H1 (cell line): ENCODE results near the gene ZNF836. TPM values are rescaled to one million over a fixed set of nuclear protein-coding genes. Genes with fewer than 3 reads are reported as not detected.
"Not testable (repeated sequence)": the region's sequence is repeated elsewhere in the genome, so short reads cannot be mapped to it uniquely, and the experiment has no call there.

ENCODE experiments used
- CTCF ChIA-PET: fragments of 300-600 bp; sonication (Branson Sonifier 250); formaldehyde crosslinking; loops from one replicate; lab custom pipeline; 2021; ENCODE audit not compliant: partially characterized antibody; lab: Charles Lee
- POLR2A ChIA-PET: fragments of 300-600 bp; sonication (Branson Sonifier 250); formaldehyde crosslinking; loops from one replicate; lab custom pipeline; 2021; ENCODE audit warnings: inconsistent platforms; ENCODE audit not compliant: partially characterized antibody; lab: Charles Lee
- DNase-seq, 2 experiments: peaks; one replicate each; pipeline versions ENCODE4 v3.0.0 to v3.0.0-alpha.2; 2010 to 2022; ENCODE audit warnings: low spot score in 2 of 2, low read depth in 1 of 2, mixed read lengths in 1 of 2
- FAIRE-seq: peaks from 2 replicates; lab custom pipeline; 2011; peaks lifted over from hg19 to GRCh38; lab: Jason Lieb, UNC
- H2AFZ ChIP-seq: 2 replicates; pipeline ENCODE4 v1.8.1; 2012; ENCODE audit warnings: low read length, inconsistent platforms
- H2AK5ac ChIP-seq: 2 replicates; pipeline ENCODE4 v1.6.1; 2013; ENCODE audit warnings: low read depth, low read length
- H2BK120ac ChIP-seq: replicated peaks from 2 replicates; pipeline ENCODE3; 2013; ENCODE audit warnings: low read depth, low read length, inconsistent platforms
- H2BK12ac ChIP-seq: 2 replicates; pipeline ENCODE4 v1.6.1; 2013; ENCODE audit warnings: low read depth, low read length
- H2BK15ac ChIP-seq: 2 replicates; pipeline ENCODE4 v1.6.1; 2013; ENCODE audit warnings: low read length
- H2BK20ac ChIP-seq: 2 replicates; pipeline ENCODE4 v1.6.1; 2013; ENCODE audit warnings: low read length
- H2BK5ac ChIP-seq: 2 replicates; pipeline ENCODE4 v1.6.1; 2013; ENCODE audit warnings: low read depth, low read length
- H3K14ac ChIP-seq: 2 replicates; pipeline ENCODE4 v1.6.1; 2013; ENCODE audit warnings: inconsistent platforms; ENCODE audit not compliant: insufficient read length
- H3K18ac ChIP-seq: 2 replicates; pipeline ENCODE4 v1.6.1; 2013; ENCODE audit warnings: low read length; ENCODE audit errors: extremely low read depth
- H3K23ac ChIP-seq: 2 replicates; pipeline ENCODE4 v1.6.1; 2013; ENCODE audit warnings: inconsistent platforms; ENCODE audit not compliant: insufficient read length
- H3K23me2 ChIP-seq: 2 replicates; pipeline ENCODE4 v1.6.1; 2013; ENCODE audit warnings: low read depth, low read length
- H3K27ac ChIP-seq: 2 replicates; pipeline ENCODE4 v1.6.1; 2011; ENCODE audit warnings: low read depth, low read length, inconsistent platforms
- H3K27me3 ChIP-seq, 4 experiments: replicated peaks in 1 of 4; 1 replicate in 1 of 4; 2 replicates in 3 of 4; pipeline versions ENCODE4 v1.6.1 to v1.8.1; 2011 to 2013; ENCODE audit warnings: low read length in 3 of 4, mild to moderate bottlenecking in 3 of 4, inconsistent platforms in 2 of 4, mixed read lengths in 2 of 4, moderate library complexity in 1 of 4; ENCODE audit not compliant: control insufficient read depth in 3 of 4, insufficient read depth in 3 of 4; ENCODE audit errors: extremely low read depth in 1 of 4
- H3K36me3 ChIP-seq, 4 experiments: 2 replicates each; pipeline versions ENCODE4 v1.6.1 to v1.8.1; 2011 to 2013; ENCODE audit warnings: mild to moderate bottlenecking in 4 of 4, low read length in 3 of 4, moderate library complexity in 2 of 4, control low read depth in 1 of 4, inconsistent platforms in 1 of 4; ENCODE audit not compliant: insufficient read depth in 4 of 4, control insufficient read depth in 2 of 4
- H3K4ac ChIP-seq: replicated peaks from 2 replicates; pipeline ENCODE3; 2013; ENCODE audit warnings: low read length, low read depth, mixed read lengths, inconsistent platforms; ENCODE audit not compliant: insufficient read length
- H3K4me1 ChIP-seq, 4 experiments: replicated peaks in 1 of 4; 1 replicate in 1 of 4; 2 replicates in 3 of 4; pipeline versions ENCODE4 v1.6.1 to v1.8.1; 2011 to 2013; ENCODE audit warnings: low read length in 3 of 4, inconsistent platforms in 2 of 4, mixed read lengths in 1 of 4; ENCODE audit not compliant: insufficient read depth in 4 of 4, control insufficient read depth in 3 of 4
- H3K4me2 ChIP-seq, 2 experiments: 2 replicates each; pipeline versions ENCODE4 v1.6.1 to v1.8.1; 2011 to 2013; ENCODE audit warnings: low read depth in 2 of 2, low read length in 2 of 2, control low read depth in 1 of 2, inconsistent platforms in 1 of 2, mild to moderate bottlenecking in 1 of 2; ENCODE audit not compliant: insufficient read depth in 1 of 2
- H3K4me3 ChIP-seq, 4 experiments: fragments of 200-600, 300-600 bp in 1 of 4; sonication (generic), shearing (Covaris generic), sonication (Bioruptor Twin) in 1 of 4; 2 replicates each; pipeline versions ENCODE4 v1.5.1 to v1.8.1; 2011 to 2016; ENCODE audit warnings: low read length in 4 of 4, low read depth in 3 of 4, control low read depth in 2 of 4, inconsistent platforms in 2 of 4, mild to moderate bottlenecking in 2 of 4, mixed read lengths in 1 of 4, moderate library complexity in 1 of 4; ENCODE audit not compliant: insufficient read depth in 2 of 4; ENCODE audit errors: extremely low read depth in 1 of 4
- H3K56ac ChIP-seq: replicated peaks from 2 replicates; pipeline ENCODE3; 2013; ENCODE audit warnings: low read depth, mild to moderate bottlenecking, mixed read lengths, low read length, inconsistent platforms; ENCODE audit not compliant: insufficient read length
- H3K79me1 ChIP-seq: 2 replicates; pipeline ENCODE4 v1.6.1; 2013; ENCODE audit warnings: low read depth, low read length, control low read depth
- H3K79me2 ChIP-seq, 2 experiments: 2 replicates each; pipeline versions ENCODE4 v1.6.1 to v1.8.1; 2012 to 2013; ENCODE audit warnings: low read length in 2 of 2, mild to moderate bottlenecking in 2 of 2, inconsistent platforms in 1 of 2; ENCODE audit not compliant: insufficient read depth in 2 of 2, control insufficient read depth in 1 of 2
- H3K9ac ChIP-seq, 4 experiments: replicated peaks in 1 of 4; 1 replicate in 1 of 4; 2 replicates in 3 of 4; pipeline versions ENCODE4 v1.6.1 to v1.8.1; 2011 to 2013; ENCODE audit warnings: low read depth in 3 of 4, low read length in 3 of 4, control low read depth in 2 of 4, mild to moderate bottlenecking in 2 of 4, moderate library complexity in 2 of 4, inconsistent platforms in 1 of 4; ENCODE audit errors: extremely low read depth in 1 of 4
- H3K9me3 ChIP-seq, 2 experiments: 2 replicates each; pipeline versions ENCODE4 v1.6.1 to v1.8.1; 2012 to 2013; ENCODE audit warnings: mild to moderate bottlenecking in 2 of 2, moderate library complexity in 2 of 2, control low read depth in 1 of 2, inconsistent platforms in 1 of 2, low read depth in 1 of 2, low read length in 1 of 2, mixed read lengths in 1 of 2; ENCODE audit not compliant: insufficient read depth in 2 of 2
- H4K20me1 ChIP-seq, 2 experiments: replicated peaks in 1 of 2; 2 replicates each; pipeline versions ENCODE3 to v1.8.1; 2011 to 2013; ENCODE audit warnings: inconsistent platforms in 2 of 2, low read length in 2 of 2, mild to moderate bottlenecking in 1 of 2; ENCODE audit not compliant: insufficient read depth in 2 of 2, control insufficient read depth in 1 of 2
- H4K5ac ChIP-seq: 2 replicates; pipeline ENCODE4 v1.6.1; 2013; ENCODE audit warnings: low read length, low read depth, mixed read lengths, inconsistent platforms; ENCODE audit not compliant: insufficient read length
- H4K8ac ChIP-seq: 2 replicates; pipeline ENCODE4 v1.8.0; 2013; ENCODE audit warnings: mild to moderate bottlenecking, moderate library complexity, low read length, inconsistent platforms; ENCODE audit not compliant: insufficient read depth; ENCODE audit errors: extremely low read depth
- H4K91ac ChIP-seq: replicated peaks from 2 replicates; pipeline ENCODE3; 2013; ENCODE audit warnings: low read length, mixed read lengths, inconsistent platforms; ENCODE audit not compliant: insufficient read length
- WGBS, 2 experiments: shearing (Covaris generic) in 1 of 2; methylation state at CpG; one replicate each; pipeline versions ENCODE4 v1.1.6 to v1.1.7; 2013 to 2015; ENCODE audit warnings: low lambda C conversion rate in 2 of 2, mixed read lengths in 2 of 2, inconsistent platforms in 1 of 2, low coverage in 1 of 2, missing lambda C conversion rate in 1 of 2; ENCODE audit not compliant: insufficient replicate concordance in 2 of 2, insufficient coverage in 1 of 2, insufficient read length in 1 of 2; ENCODE audit errors: extremely low coverage in 1 of 2, missing lambda C conversion rate in 1 of 2; 5-methylcytosine and 5-hydroxymethylcytosine counted together
- polyA plus RNA-seq, 7 experiments: library from polyadenylated mRNA; depleted of rRNA in 3 of 7; stranded (reverse) in 5 of 7; unstranded in 2 of 7; fragments of >200 nt in 5 of 7; fragments of 200-250 nt in 2 of 7; gene quantifications; 1 replicate in 5 of 7; 2 replicates in 1 of 7; 4 replicates in 1 of 7; pipeline versions ENCODE4 v1.2.1 to v1.2.3, GENCODE V29; 2011 to 2013; ENCODE audit warnings: missing spikeins in 2 of 7, mixed read lengths in 2 of 7
- total RNA-seq: library from RNA; stranded (reverse); fragmentation: NEBNext Ultra II Directional; extraction: Animal tissue kit (Norgen Biotek cat#: 25700); gene quantifications from 2 replicates; pipeline ENCODE4 v1.2.1, GENCODE V29; 2021

The ZNF836 gene
- total and polyA plus RNA-seq, 2 of the 8 experiments (the other 6 are each of a cell fraction or from before 2014, with no cell fraction given) = 5.6 to 27.2 TPM

DNA sequence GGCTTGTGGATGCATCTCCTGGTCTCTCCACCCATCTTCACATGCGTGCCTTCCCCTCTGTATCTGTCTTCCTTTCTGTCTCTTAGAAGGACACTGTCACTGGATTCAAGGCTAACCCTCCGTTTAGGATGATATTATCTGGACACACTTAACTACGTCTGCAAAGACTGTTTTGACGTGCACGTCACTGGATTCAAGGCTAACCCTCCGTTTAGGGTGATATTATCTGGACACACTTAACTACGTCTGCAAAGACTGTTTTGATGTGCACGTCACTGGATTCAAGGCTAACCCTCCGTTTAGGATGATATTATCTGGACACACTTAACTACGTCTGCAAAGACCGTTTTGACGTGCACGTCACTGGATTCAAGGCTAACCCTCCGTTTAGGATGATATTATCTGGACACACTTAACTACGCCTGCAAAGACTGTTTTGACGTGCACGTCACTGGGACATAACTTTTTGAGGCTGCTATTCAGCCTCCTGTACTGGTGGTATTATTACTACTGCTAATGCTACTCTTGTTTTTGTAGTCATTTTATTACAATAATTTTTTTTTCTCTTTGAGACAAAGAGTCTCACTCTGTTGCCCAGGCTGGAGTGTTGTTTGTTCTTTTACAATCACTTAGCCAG, 29.5 kb upstream of the ZNF836 start:
- H3K27me3 ChIP-seq, H3K4me2 ChIP-seq, POLR2A ChIA-PET, CTCF ChIA-PET, H3K4me1 ChIP-seq, H3K18ac ChIP-seq, H3K4ac ChIP-seq, H3K27ac ChIP-seq, H4K5ac ChIP-seq, H3K56ac ChIP-seq, H2AFZ ChIP-seq, H2BK5ac ChIP-seq, H2BK120ac ChIP-seq, DNase-seq, H2BK15ac ChIP-seq, H2BK12ac ChIP-seq, H4K8ac ChIP-seq, H3K23me2 ChIP-seq, H2BK20ac ChIP-seq, H4K91ac ChIP-seq, H3K23ac ChIP-seq, H3K4me3 ChIP-seq, H2AK5ac ChIP-seq, H3K9ac ChIP-seq, H3K14ac ChIP-seq, FAIRE-seq, H3K9me3 ChIP-seq: not testable (repeated sequence)
- WGBS, 2 experiments = 93% methylated on average over 17 of the region's 17 CpGs; no CpG with 5 or more reads in 1 of the 2 experiments
- peaks cover 23 to 31% of the 10 kb centered on the region in 2 experiments for H4K20me1 ChIP-seq
- peaks cover 16 to 71% (median 57%) of the 10 kb centered on the region in 4 experiments for H3K36me3 ChIP-seq
- peaks cover 14% of the 10 kb centered on the region for H3K79me1 ChIP-seq
- H3K79me2 ChIP-seq = peaks cover 4 to 88% of the 10 kb centered on the region in 2 experiments; a peak in 3 of 4 replicates
